HL-60 (cell line): ENCODE measurements around the gene RNF220.

Source experiments
- DNase-seq, 2 experiments: peaks; one replicate each; pipeline ENCODE4 v3.0.0-alpha.2; 2010 to 2020; ENCODE audit warnings: low read depth in 1 of 2, low spot score in 1 of 2
- H3K27ac ChIP-seq: fragments of 250-450 bp; sonication (Bioruptor Pico); replicated peaks from 2 replicates; pipeline ENCODE4 v1.5.1; 2020; ENCODE audit warnings: mild to moderate bottlenecking, moderate library complexity
- H3K27me3 ChIP-seq: fragments of 250-450 bp; sonication (Bioruptor Pico); 2 replicates; pipeline ENCODE4 v1.5.1; 2021; ENCODE audit warnings: mild to moderate bottlenecking, moderate library complexity; ENCODE audit not compliant: insufficient read depth, poor library complexity, severe bottlenecking
- H3K4me3 ChIP-seq: replicated peaks from 2 replicates; pipeline ENCODE4 v1.5.1; 2011; ENCODE audit warnings: mild to moderate bottlenecking, control low read depth, low read length; ENCODE audit not compliant: insufficient read depth
- CTCF ChIP-seq: IDR thresholded peaks from one replicate; pipeline ENCODE4 v1.5.1; 2011; ENCODE audit warnings: low read length, control low read depth, inconsistent platforms; ENCODE audit not compliant: insufficient read depth
- GABPA ChIP-seq: IDR thresholded peaks from 2 replicates; pipeline ENCODE4 v1.6.1; 2012; ENCODE audit warnings: low read depth
- POLR2AphosphoS5 ChIP-seq: IDR thresholded peaks from 2 replicates; pipeline ENCODE4 v1.6.1; 2012; ENCODE audit warnings: low read depth
- REST ChIP-seq: IDR thresholded peaks from 2 replicates; pipeline ENCODE4 v1.6.1; 2012; ENCODE audit warnings: low read depth; ENCODE audit not compliant: insufficient replicate concordance
- SPI1 ChIP-seq: IDR thresholded peaks from 2 replicates; pipeline ENCODE4 v1.6.1; 2012; ENCODE audit warnings: low read depth, mild to moderate bottlenecking, borderline replicate concordance

The RNF220 gene

GRCh38 chr1:44651069-44651468 lies 246.0 kb downstream of the RNF220 start:
- TF ChIP-seq POLR2AphosphoS5: no peak
- no peak for TF ChIP-seq CTCF
- TF ChIP-seq REST: no peak
- no peak for TF ChIP-seq SPI1
- no peak for TF ChIP-seq GABPA
- Histone ChIP-seq H3K27ac (no peak overlapping the region), H3K27me3 (no peaks in the 10 kb centered on the region), H3K4me3 (no peak overlapping the region)
- no peak for DNase-seq

GRCh38 chr1:44652445-44653106 lies 247.5 kb downstream of the RNF220 start:
- DNase-seq: peak; percentile 34 to 70
- Histone ChIP-seq H3K27me3 (no peaks in the 10 kb centered on the region), H3K4me3 (no peak overlapping the region), H3K27ac (no peak overlapping the region)
- TF ChIP-seq CTCF (peak; percentile 99), GABPA (no peak)

GRCh38 chr1:44653107-44653964 lies 248.3 kb downstream of the RNF220 start:
- no peak for DNase-seq
- H3K27ac ChIP-seq: no peak overlapping the region
- no peak for TF ChIP-seq SPI1
- no peak for TF ChIP-seq GABPA
- no peak for TF ChIP-seq POLR2AphosphoS5
- TF ChIP-seq CTCF: no peak
- no peaks in the 10 kb centered on the region for H3K27me3 ChIP-seq
- no peak overlapping the region for H3K4me3 ChIP-seq

- TF ChIP-seq REST: no peak
- TF ChIP-seq GABPA: no peak
- no peak for TF ChIP-seq CTCF
- TF ChIP-seq POLR2AphosphoS5: no peak
- no peak for TF ChIP-seq SPI1
- Histone ChIP-seq H3K27me3 (no peaks in the 10 kb centered on the region), H3K4me3 (no peak overlapping the region), H3K27ac (no peak overlapping the region)
- no peak for DNase-seq
Measured at GRCh38 chr1:44654621-44655187, 249.6 kb downstream of the RNF220 start.
